Stimulated activated naive B cell treated with anti-CD40 and anti-IgM and Interleukin-4, amounts not matched to agents 10 μg/mL and 1 μg/mL and 100 μg/mL, for 72 hours (primary cell): ENCODE results near the gene SNX19.
"Not testable (repeated sequence)": the region's sequence is repeated elsewhere in the genome, so short reads cannot be mapped to it uniquely, and the experiment has no call there.

Experiments used
- ATAC-seq, 2 donors: fragments of 150-1000 bp; cut with Tn5 transposase; replicated peaks; 2 replicates each; pipeline ENCODE4 v1.10.0; 2021; ENCODE audit warnings: moderate library complexity in 1 of 2
- DNase-seq: peaks from one replicate; pipeline ENCODE4 v3.0.0; 2021
- H3K27ac Mint-ChIP-seq: one replicate; pipeline ENCODE4 v1.8.0; 2022; ENCODE audit warnings: mild to moderate bottlenecking, mixed read lengths
- H3K27me3 Mint-ChIP-seq, 2 donors: one replicate each; pipeline ENCODE4 v1.8.0; 2022; ENCODE audit warnings: mixed read lengths in 2 of 2
- H3K36me3 Mint-ChIP-seq, 2 donors: one replicate each; pipeline ENCODE4 v1.8.0; 2022; ENCODE audit warnings: mixed read lengths in 2 of 2, mild to moderate bottlenecking in 1 of 2
- H3K4me1 Mint-ChIP-seq, 2 donors: one replicate each; pipeline ENCODE4 v1.8.0; 2022; ENCODE audit warnings: mixed read lengths in 2 of 2, mild to moderate bottlenecking in 1 of 2
- H3K4me3 Mint-ChIP-seq, 2 donors: one replicate each; pipeline ENCODE4 v1.8.0; 2022; ENCODE audit warnings: mild to moderate bottlenecking in 2 of 2, mixed read lengths in 2 of 2, moderate library complexity in 1 of 2
- H3K9me3 Mint-ChIP-seq, 2 donors: one replicate each; pipeline ENCODE4 v1.8.0; 2022; ENCODE audit warnings: mixed read lengths in 2 of 2, mild to moderate bottlenecking in 1 of 2

SNX19 gene

DNA sequence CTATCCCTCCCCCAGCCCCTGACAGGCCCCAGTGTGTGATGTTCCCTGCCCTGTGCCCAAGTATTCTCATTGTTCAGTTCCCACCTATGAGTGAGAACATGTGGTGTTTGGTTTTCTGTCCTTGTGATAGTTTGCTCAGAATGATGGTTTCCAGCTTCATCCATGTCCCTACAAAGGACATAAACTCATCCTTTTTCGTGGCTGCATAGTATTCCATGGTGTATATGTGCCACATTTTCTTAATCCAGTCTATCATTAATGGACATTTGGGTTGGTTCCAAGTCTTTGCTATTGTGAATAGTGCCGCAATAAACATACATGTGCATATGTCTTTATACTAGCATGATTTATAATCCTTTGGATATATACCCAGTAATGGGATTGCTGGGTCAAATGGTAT, 60.6 kb downstream of the SNX19 start:
- not testable (repeated sequence) for H3K9me3 Mint-ChIP-seq, ATAC-seq, H3K36me3 Mint-ChIP-seq, H3K27ac Mint-ChIP-seq, H3K4me3 Mint-ChIP-seq, DNase-seq, H3K27me3 Mint-ChIP-seq
- H3K4me1 Mint-ChIP-seq: peaks cover 31% of the 10 kb centered on the region in 2 donors

DNA sequence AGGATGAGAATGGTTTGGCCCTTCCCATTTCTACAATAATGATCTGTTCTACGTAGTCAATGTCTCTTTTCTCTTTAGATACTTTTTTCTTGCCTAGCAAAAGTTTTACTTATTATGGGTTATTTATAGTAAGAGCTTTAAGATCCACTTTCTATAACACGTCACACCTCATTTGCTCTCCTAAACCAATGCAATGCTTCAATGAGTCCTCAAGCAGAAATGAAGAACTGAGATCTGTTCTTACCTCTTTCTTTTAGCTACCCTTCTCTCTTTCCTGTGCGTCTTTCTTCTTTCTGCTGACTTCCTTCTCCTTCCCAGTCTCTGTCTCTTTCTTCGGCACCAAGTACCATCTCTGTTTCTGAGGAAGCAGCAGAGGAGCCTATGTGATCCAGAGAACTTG, 61.8 kb downstream of the SNX19 start:
- peaks cover 31% of the 10 kb centered on the region in 2 donors for H3K4me1 Mint-ChIP-seq
- peak overlapping the region; percentile 6 for H3K27ac Mint-ChIP-seq
- H3K4me3 Mint-ChIP-seq: no peak overlapping the region
- peaks cover 8 to 9% of the 10 kb centered on the region in 2 donors for H3K27me3 Mint-ChIP-seq
- DNase-seq: no peak
- peaks cover 0 to 3% of the 10 kb centered on the region in 2 donors for H3K36me3 Mint-ChIP-seq
- H3K9me3 Mint-ChIP-seq: peaks cover 4 to 5% of the 10 kb centered on the region in 2 donors
- peak; percentile 97 for ATAC-seq

- Mint-ChIP-seq H3K36me3 (peaks cover 0 to 3% of the 10 kb centered on the region in 2 donors), H3K4me3 (no peak overlapping the region), H3K27me3 (peaks cover 19 to 23% of the 10 kb centered on the region in 2 donors), H3K4me1 (peaks cover 24% of the 10 kb centered on the region in 2 donors), H3K9me3 (peaks cover 4 to 5% of the 10 kb centered on the region in 2 donors), H3K27ac (no peak overlapping the region)
- DNase-seq (no peak), ATAC-seq (no peak)
Measured at GRCh38 chr11:130852589-130852988, 63.7 kb downstream of the SNX19 start.

- H3K36me3 Mint-ChIP-seq: no peaks in the 10 kb centered on the region
- H3K9me3 Mint-ChIP-seq: no peaks in the 10 kb centered on the region
- H3K27me3 Mint-ChIP-seq: peaks cover 22 to 31% of the 10 kb centered on the region in 2 donors
- no peak overlapping the region for H3K4me3 Mint-ChIP-seq
- no peak for DNase-seq
- no peak overlapping the region for H3K27ac Mint-ChIP-seq
- no peak for ATAC-seq
- H3K4me1 Mint-ChIP-seq: peaks cover 15 to 16% of the 10 kb centered on the region in 2 donors
Measured at GRCh38 chr11:130850185-130850944, 65.9 kb downstream of the SNX19 start.

GRCh38 chr11:130849215-130849568, 67.1 kb downstream of the SNX19 start:
- H3K27ac Mint-ChIP-seq: no peak overlapping the region
- peaks cover 5 to 6% of the 10 kb centered on the region in 2 donors for H3K4me1 Mint-ChIP-seq

DNA sequence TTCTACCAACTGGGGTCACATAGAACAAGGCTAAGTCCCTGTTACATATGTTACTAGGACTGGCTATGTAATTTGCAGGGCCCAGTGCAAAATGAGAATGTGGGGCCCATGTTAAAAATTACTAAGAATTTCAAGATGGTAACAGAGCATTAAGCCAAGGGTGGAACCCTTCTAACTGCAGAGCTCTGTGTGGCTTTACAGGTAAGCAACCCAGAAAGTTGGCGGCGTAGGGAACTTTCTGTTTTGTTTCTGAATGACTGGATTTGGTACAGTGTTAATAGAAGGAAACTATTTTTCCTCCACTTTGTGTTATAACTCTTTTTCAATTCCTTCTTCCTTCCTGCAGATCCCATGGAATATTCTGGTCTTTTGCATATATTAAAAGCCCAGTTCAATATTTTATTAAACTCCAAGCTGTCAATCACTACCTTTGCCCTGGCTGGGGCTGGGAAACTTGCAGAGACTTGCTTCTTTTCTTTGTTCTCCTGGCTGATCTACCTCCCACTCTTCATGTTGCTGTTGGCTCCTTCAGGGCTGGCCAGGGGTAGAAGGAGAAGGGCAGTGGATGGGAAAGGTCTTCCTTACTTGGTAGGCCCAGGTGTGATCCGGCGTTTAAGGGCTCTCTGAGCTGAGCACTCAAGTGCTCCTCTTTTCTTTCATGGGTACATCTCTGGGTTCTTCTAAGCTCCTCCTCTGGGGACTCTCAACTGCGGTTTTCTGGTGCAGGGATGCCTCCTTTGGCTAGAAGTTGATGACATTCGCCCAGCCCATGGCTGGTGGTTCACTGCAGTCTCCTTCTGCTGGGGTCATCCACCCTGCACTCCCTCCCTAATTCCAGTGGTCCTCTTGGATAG, 67.7 kb downstream of the SNX19 start:
- Mint-ChIP-seq H3K4me3 (no peak overlapping the region), H3K27me3 (peaks cover 22 to 36% of the 10 kb centered on the region in 2 donors), H3K27ac (no peak overlapping the region), H3K4me1 (peaks cover 0 to 3% of the 10 kb centered on the region in 2 donors), H3K36me3 (no peaks in the 10 kb centered on the region), H3K9me3 (no peaks in the 10 kb centered on the region)
- no peak for DNase-seq
- peak in 1 of 2 donors; percentile 36 for ATAC-seq

More at GRCh38 chr11:130849215-130849568, 67.1 kb downstream of the SNX19 start:
- H3K9me3 Mint-ChIP-seq: no peaks in the 10 kb centered on the region
- no peak for ATAC-seq
- no peak for DNase-seq
- H3K27me3 Mint-ChIP-seq: peaks cover 22 to 36% of the 10 kb centered on the region in 2 donors
- H3K36me3 Mint-ChIP-seq: no peaks in the 10 kb centered on the region
- H3K4me3 Mint-ChIP-seq: no peak overlapping the region

DNA sequence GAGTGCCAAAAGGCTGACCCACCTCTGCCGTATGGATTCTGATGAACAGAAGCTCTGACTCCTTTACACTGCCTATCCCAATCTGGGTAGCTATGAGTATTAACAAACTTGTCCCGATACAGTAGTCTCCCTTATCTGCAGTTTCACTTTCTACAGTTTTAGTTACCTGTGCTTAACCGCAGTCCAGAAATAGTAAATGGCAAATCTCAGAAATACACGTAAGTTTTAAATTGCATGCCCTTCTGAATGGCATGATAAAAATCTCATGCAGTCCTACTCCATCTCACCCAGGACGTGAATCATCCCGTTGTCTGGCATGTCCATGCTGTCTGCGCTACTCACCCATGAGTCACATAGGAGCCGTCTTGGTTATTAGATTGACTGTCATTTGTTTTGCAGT, 68.8 kb downstream of the SNX19 start:
- H3K4me3 Mint-ChIP-seq: no peak overlapping the region
- ATAC-seq (no peak), DNase-seq (no peak)
- H3K27ac Mint-ChIP-seq: no peak overlapping the region
- peaks cover 29 to 42% of the 10 kb centered on the region in 2 donors for H3K27me3 Mint-ChIP-seq
- no peaks in the 10 kb centered on the region for H3K36me3 Mint-ChIP-seq
- H3K4me1 Mint-ChIP-seq: no peaks in the 10 kb centered on the region
- H3K9me3 Mint-ChIP-seq: no peaks in the 10 kb centered on the region

- Mint-ChIP-seq H3K4me1 (no peaks in the 10 kb centered on the region), H3K27ac (no peak overlapping the region), H3K36me3 (no peaks in the 10 kb centered on the region), H3K9me3 (no peaks in the 10 kb centered on the region), H3K4me3 (no peak overlapping the region), H3K27me3 (peaks cover 29 to 45% of the 10 kb centered on the region in 2 donors)
- DNase-seq (no peak), ATAC-seq (peak in 1 of 2 donors; percentile 27)
Measured at GRCh38 chr11:130846606-130847005, 69.7 kb downstream of the SNX19 start.

DNA sequence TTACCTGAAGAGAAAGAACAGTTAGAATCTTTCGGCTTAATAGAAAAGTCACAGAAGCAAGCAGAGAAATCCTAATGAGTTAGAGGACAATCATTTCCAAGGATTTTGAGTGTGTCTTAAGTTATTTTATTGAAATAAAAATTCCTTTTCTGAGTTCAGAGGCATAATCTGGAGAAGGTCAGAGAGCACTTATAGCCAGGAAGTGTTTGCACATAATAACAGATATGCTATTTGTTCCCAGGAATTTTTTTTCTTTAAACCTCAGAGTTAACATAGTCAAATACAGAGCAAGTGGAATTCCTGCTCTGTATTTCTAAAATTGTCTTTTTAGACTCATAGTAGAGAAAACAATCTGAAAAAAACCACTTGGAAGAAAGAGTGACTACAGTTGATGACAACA, 74.3 kb downstream of the SNX19 start:
- Mint-ChIP-seq H3K4me1 (no peaks in the 10 kb centered on the region), H3K27me3 (peaks cover 39 to 58% of the 10 kb centered on the region in 2 donors), H3K9me3 (peaks cover 4 to 10% of the 10 kb centered on the region in 2 donors), H3K27ac (no peak overlapping the region), H3K4me3 (no peak overlapping the region), H3K36me3 (peaks cover 0 to 2% of the 10 kb centered on the region in 2 donors)
- ATAC-seq: no peak
- no peak for DNase-seq

- Mint-ChIP-seq H3K27me3 (peaks cover 47 to 58% of the 10 kb centered on the region in 2 donors), H3K4me1 (no peaks in the 10 kb centered on the region), H3K36me3 (peaks cover 0 to 5% of the 10 kb centered on the region in 2 donors), H3K27ac (no peak overlapping the region), H3K4me3 (no peak overlapping the region), H3K9me3 (peaks cover 9 to 15% of the 10 kb centered on the region in 2 donors)
- DNase-seq (no peak), ATAC-seq (no peak)
Measured at GRCh38 chr11:130840679-130841078, 75.6 kb downstream of the SNX19 start.

DNA sequence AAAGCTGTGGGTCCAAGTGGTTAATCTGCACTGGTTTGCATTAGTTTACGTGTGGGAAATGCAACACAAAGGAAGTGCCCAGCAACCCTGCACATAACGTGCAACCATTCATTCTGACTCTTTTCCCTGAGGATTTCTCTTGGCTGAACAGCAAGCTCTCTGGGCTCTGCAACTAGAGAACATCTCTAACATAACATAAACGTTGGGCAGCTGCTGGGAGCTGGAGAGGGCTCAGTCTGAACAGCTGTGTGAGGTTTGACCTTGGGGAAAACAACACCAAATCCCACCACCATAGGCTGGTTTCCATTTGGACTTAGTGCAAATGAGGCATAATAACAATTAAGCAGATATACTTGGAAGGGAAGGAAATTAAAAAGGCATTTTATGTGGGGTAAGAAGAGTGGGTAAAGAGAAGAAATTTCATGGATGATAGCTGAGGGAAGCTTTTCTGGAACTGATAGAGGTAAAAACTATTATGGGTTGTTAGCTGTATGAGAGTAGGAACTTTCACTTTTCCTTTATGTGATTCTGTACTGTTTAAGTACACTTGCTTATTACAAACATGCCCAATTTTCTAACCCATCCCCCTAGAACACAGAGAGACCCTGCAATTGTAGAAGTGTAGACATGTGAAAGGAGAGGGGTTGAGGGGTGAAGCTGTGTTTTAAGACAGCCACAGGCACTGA, 76.2 kb downstream of the SNX19 start:
- Mint-ChIP-seq H3K27ac (no peak overlapping the region), H3K9me3 (peaks cover 9 to 15% of the 10 kb centered on the region in 2 donors), H3K4me3 (no peak overlapping the region), H3K36me3 (peaks cover 0 to 5% of the 10 kb centered on the region in 2 donors), H3K4me1 (no peaks in the 10 kb centered on the region), H3K27me3 (peaks cover 49 to 57% of the 10 kb centered on the region in 2 donors)
- ATAC-seq: no peak
- DNase-seq: no peak

DNA sequence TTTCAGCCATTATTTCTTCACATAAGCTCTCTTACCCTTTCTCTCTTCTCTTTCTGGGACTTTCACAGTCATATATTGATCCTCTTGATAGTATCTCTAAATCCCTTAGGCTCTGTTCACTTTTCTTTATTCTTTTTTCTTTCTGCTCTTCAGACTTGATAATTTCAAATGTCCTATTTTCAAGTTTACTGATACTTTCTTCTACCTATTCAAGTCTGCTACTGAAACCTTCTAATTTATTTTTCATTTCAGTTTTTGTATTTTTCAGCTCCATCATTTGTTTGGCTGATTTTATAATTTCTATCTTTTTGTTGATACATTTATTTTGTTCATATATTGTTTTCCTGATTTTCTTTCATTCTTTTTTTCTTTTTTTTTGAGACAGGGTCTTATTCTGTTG, 79.1 kb downstream of the SNX19 start:
- Mint-ChIP-seq H3K36me3 (peaks cover 0 to 5% of the 10 kb centered on the region in 2 donors), H3K27ac (no peak overlapping the region), H3K4me3 (no peak overlapping the region), H3K4me1 (no peaks in the 10 kb centered on the region), H3K9me3 (peaks cover 9 to 15% of the 10 kb centered on the region in 2 donors), H3K27me3 (peaks cover 44 to 52% of the 10 kb centered on the region in 2 donors)
- ATAC-seq (no peak), DNase-seq (no peak)

DNA sequence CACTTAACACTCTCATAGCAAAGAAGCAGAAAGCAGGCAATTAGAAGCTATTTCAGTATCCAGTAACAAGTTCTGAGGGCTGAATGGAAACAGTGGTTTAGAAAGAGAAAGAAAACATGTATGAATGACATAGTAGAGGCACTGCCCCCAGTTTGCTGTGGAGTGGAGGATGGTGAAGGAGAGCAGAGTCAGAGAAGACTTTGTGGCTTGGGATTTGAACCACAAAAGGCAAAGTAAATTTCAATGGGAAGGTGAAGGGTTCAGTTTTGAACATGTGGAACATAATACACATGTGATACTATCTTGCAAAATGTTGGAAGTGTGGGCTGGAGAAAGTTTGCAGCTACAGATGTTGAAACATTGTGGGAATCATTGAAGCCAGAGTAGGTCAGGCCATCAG, 81.4 kb downstream of the SNX19 start:
- Mint-ChIP-seq H3K27me3 (peaks cover 40 to 46% of the 10 kb centered on the region in 2 donors), H3K27ac (no peak overlapping the region), H3K36me3 (peaks cover 0 to 5% of the 10 kb centered on the region in 2 donors), H3K4me1 (no peaks in the 10 kb centered on the region), H3K4me3 (no peak overlapping the region), H3K9me3 (peaks cover 9 to 15% of the 10 kb centered on the region in 2 donors)
- DNase-seq (no peak), ATAC-seq (no peak)
